Astrocyte (in vitro differentiated cells and primary cell): Measurements from ENCODE around the gene CDH20.

Source experiments
- EZH2 ChIP-seq: IDR thresholded peaks from 2 replicates; pipeline ENCODE4 v1.6.1; 2012; ENCODE audit warnings: mild to moderate bottlenecking, low read length, inconsistent platforms; ENCODE audit not compliant: insufficient read depth
- TF ChIP-seq, protein P1 (sequence below): IDR thresholded peaks from 2 replicates; pipeline ENCODE4 v1.5.1; 2011; ENCODE audit warnings: low read depth, mild to moderate bottlenecking, inconsistent platforms, low read length, moderate library complexity; ENCODE audit not compliant: insufficient read depth

DNA sequence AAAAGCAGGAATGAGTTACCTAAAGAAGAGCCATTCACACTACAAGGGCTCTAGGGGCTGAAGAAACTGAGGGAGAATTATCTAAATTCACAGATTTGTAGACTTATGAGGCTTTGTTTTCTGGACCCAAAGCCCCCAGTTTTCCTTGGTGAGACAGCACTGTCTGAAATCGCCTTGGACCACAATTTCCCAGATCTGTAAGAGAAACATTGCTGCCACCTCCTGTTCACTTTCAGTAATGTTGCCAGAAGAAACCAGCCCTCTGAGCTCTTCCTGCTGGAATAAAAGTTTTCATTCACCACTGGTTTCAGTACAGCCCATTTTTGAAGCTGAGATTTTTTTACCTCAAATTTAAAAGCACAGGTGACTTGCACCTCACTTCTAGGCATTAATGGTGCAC lies 169.2 kb downstream of the CDH20 start:
- TF ChIP-seq EZH2, result no peak
- TF ChIP-seq, protein P1, sequence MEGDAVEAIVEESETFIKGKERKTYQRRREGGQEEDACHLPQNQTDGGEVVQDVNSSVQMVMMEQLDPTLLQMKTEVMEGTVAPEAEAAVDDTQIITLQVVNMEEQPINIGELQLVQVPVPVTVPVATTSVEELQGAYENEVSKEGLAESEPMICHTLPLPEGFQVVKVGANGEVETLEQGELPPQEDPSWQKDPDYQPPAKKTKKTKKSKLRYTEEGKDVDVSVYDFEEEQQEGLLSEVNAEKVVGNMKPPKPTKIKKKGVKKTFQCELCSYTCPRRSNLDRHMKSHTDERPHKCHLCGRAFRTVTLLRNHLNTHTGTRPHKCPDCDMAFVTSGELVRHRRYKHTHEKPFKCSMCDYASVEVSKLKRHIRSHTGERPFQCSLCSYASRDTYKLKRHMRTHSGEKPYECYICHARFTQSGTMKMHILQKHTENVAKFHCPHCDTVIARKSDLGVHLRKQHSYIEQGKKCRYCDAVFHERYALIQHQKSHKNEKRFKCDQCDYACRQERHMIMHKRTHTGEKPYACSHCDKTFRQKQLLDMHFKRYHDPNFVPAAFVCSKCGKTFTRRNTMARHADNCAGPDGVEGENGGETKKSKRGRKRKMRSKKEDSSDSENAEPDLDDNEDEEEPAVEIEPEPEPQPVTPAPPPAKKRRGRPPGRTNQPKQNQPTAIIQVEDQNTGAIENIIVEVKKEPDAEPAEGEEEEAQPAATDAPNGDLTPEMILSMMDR, result peak; percentile 79
